Fibroblast of skin of right biceps (primary cell): ENCODE data around the gene SRA1.

Experiments used
- DNase-seq: peaks from one replicate; pipeline ENCODE4 v3.0.0-alpha.2; 2013

SRA1 gene

GRCh38 chr5:140570058-140570457 is 12.8 kb upstream of the SRA1 start:
- no peak for DNase-seq

DNA sequence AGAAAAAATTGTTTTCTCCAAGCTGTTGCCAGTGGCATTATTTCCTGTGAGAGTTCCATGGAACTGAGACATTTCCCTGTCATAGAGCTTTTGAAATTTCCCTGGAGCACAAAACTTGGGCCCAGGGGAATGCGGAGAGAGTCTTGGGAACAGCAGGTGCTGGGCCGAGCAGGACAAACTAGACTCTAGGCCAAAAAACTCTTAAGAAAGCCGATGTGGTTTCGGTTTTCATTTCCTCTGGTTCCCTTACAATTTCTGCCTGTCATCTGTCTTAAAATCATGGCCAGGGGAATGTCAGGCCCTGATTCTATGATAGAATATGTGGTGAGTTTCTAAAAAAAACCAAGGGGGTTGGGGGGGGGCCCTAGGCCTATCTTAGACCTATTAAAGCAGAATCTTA is 11.9 kb upstream of the SRA1 start:
- DNase-seq: no peak

DNA sequence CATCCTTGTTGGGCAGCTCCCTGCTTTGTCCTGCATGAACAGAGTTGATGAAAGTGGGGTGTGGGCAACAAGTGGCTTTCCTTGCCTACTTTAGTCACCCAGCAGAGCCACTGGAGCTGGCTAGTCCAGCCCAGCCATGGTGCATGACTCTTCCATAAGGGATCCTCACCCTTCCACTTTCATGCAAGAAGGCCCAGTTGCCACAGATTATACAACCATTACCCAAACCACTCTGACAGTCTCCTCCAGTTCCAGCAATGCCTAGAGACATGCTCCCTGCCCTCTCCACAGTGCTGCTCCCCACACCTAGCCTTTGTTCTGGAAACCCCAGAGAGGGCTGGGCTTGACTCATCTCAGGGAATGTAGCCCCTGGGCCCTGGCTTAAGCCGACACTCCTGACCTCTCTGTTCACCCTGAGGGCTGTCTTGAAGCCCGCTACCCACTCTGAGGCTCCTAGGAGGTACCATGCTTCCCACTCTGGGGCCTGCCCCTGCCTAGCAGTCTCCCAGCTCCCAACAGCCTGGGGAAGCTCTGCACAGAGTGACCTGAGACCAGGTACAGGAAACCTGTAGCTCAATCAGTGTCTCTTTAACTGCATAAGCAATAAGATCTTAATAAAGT is 11.3 kb upstream of the SRA1 start:
- DNase-seq: no peak

- no peak for DNase-seq
These were observed 10.6 kb upstream of the SRA1 start for GRCh38 chr5:140567871-140568270.

- no peak for DNase-seq
These were observed 10.0 kb upstream of the SRA1 start for GRCh38 chr5:140567136-140567818.

DNA sequence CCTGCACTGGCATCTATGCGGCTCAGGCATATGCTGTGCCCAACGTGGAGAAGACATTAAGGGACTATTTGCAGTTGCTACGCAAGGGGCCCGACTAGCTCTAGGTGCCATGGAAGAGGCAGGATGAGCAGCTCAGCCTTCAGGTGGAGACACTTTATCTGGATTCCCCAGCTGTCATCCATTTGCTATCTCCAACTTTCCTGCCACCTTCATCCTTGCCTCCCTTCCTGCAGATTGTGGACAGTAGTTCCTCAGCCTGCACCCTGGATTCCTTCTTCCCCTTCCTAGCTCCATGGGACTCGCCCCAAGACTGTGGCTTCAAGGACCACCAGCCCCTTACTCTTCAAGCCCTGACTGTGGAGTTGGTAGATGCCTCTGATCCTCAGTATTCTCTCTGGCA is 9.4 kb upstream of the SRA1 start:
- no peak for DNase-seq

DNA sequence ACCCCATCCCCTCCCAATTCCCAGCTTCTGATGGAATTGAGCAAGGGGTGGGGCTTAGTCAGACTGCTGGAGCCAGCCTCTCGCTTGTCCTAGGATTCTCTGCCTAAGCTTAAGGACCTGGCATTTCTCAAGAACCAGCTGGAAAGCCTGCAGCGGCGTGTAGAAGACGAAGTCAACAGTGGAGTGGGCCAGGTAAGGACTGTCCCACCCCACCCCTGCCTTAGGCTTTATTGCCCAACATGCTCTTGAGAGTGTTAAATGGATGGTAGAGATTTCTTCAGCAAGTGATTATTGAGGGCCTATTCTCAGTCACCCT is 8.5 kb upstream of the SRA1 start:
- no peak for DNase-seq

DNA sequence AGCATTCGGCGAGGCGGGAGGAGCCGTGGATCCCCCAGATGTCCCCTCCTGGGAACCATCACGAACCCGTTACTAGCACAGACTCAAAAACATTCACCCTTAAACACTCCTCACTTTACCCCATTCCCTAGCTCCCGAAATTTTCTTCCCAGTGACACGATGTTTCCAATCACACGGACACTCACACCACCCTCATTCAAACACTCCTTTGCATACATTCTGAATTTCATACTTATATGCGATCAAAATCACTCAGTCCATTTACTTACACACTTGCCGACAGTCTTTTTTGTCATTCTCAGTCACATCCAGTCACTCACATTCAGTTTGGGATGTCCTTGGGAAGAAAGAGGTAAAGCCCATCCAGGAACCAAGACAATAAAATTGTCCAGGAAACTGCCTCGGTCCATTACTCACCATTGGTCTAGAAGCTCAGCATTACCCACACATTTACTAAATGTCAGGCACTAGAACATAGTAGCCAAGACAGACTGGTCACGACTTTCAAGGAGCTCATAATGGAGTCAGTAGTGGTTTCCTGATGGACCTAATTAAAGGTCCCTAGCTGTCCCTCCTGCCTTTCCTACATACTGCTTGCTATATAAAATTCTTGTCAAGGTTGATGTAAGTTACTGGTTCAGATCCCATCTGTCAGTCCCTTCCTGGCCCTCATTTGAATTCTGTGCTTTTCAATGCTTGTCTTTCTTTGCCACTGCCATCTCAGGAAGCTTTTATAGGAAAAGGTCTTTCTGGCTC is 7.9 kb upstream of the SRA1 start:
- DNase-seq: peak; percentile 20

- peak; percentile 99 for DNase-seq
These were observed 7.1 kb upstream of the SRA1 start, which contains the start of the genes APBB3 and SLC35A4 for GRCh38 chr5:140564196-140565023. Gene APBB3 (minus strand): TSS chr5:140564598. CDS start chr5:140564245, 353 bp downstream. Gene SLC35A4 (plus strand): TSS chr5:140564828. CDS start chr5:140567170, 2,342 bp downstream.

- no peak for DNase-seq
These were observed 6.3 kb upstream of the SRA1 start for GRCh38 chr5:140563596-140563995.

- DNase-seq: no peak
These were observed 4.7 kb upstream of the SRA1 start for GRCh38 chr5:140561753-140562523.

DNA sequence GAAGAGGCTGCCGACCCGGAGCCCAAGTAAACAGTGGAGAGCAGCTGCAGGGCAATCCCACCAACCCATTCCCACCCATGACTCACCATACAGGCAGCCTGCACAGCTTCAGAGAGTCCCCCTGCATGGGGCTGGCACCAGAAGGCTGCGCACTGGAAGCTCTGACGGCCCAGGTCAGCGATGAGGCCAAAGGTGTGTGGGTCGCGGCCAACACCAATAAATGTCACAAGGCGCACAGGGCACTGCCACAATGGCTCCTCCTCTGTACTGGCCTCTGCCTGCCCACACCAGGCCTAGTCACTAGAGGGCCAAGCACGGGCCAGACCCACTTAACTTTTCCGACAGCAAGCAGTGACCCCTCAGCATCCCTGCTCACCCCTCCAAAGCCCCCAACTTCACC is 3.0 kb upstream of the SRA1 start:
- DNase-seq: no peak

- DNase-seq: no peak
These were observed 1.3 kb upstream of the SRA1 start for GRCh38 chr5:140558542-140558941.

- no peak for DNase-seq
These were observed 692 bp upstream of the SRA1 start for GRCh38 chr5:140557965-140558364.

- DNase-seq: peak; percentile 37
These were observed 835 bp downstream of the SRA1 start for GRCh38 chr5:140556438-140556837.

DNA sequence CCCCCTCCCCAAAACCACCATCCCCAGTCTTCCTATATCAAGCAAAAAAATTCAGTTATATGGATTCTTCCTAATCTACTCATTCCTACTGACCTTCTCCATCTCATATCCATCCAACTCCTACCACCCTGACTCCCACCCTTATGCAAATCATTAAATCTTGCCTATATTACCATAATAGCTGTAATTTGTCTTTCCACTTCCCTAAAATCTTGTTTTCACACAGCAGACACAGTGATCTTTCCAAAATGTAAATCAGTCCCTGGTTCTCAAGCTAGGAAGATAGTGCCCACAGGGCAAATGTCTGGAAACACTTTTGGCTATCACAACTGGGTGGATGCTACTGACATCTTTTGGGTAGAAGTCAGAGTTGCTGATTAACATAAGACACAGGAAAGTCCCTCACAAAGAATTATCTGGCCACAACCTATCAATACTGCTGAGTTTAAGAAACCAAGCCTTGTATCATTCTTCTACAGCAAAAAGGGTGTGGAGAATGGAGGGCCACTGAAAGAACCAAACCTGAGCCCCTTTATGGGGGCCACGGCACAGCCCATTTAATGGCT is 1.4 kb downstream of the SRA1 start:
- no peak for DNase-seq

GRCh38 chr5:140554454-140554853 is 2.8 kb downstream of the SRA1 start:
- peak; percentile 39 for DNase-seq

GRCh38 chr5:140553657-140554056 is 3.6 kb downstream of the SRA1 start:
- DNase-seq: peak; percentile 16

DNA sequence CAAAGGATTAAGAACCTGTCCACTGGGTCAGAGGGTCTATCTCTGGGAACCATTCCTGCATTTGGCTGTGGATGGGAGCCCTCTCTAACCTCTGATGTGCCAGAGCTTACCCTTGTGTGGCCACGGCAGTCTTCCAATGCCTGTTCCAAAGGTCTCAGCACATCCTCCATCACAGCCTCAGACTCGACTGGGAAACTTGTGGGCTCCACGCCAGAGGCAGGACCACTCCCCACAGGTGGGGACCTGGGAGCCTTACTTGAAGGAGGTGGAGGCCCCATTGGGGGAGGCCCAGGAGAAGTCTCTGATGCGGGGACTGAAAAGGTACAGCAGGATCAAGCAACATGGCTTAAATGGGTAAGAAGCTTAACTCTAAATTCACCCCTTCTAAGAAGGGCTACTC is 5.4 kb downstream of the SRA1 start:
- no peak for DNase-seq

GRCh38 chr5:140550147-140551079 is 6.9 kb downstream of the SRA1 start:
- no peak for DNase-seq
